Bronchial smooth muscle cell (primary cell): Measurements from ENCODE around the gene IMPACT. TPM values are rescaled to one million over a fixed set of nuclear protein-coding genes. Genes with fewer than 3 reads are reported as not detected.

ENCODE experiments used
- total RNA-seq: library from RNA; depleted of rRNA; stranded (reverse); fragments of >200 nt; gene quantifications from 2 replicates; pipeline ENCODE4 v1.2.1, GENCODE V29; 2014

IMPACT gene, protein sequence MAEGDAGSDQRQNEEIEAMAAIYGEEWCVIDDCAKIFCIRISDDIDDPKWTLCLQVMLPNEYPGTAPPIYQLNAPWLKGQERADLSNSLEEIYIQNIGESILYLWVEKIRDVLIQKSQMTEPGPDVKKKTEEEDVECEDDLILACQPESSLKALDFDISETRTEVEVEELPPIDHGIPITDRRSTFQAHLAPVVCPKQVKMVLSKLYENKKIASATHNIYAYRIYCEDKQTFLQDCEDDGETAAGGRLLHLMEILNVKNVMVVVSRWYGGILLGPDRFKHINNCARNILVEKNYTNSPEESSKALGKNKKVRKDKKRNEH
- total RNA-seq = 26.6 and 27.0 TPM in 2 replicates

DNA sequence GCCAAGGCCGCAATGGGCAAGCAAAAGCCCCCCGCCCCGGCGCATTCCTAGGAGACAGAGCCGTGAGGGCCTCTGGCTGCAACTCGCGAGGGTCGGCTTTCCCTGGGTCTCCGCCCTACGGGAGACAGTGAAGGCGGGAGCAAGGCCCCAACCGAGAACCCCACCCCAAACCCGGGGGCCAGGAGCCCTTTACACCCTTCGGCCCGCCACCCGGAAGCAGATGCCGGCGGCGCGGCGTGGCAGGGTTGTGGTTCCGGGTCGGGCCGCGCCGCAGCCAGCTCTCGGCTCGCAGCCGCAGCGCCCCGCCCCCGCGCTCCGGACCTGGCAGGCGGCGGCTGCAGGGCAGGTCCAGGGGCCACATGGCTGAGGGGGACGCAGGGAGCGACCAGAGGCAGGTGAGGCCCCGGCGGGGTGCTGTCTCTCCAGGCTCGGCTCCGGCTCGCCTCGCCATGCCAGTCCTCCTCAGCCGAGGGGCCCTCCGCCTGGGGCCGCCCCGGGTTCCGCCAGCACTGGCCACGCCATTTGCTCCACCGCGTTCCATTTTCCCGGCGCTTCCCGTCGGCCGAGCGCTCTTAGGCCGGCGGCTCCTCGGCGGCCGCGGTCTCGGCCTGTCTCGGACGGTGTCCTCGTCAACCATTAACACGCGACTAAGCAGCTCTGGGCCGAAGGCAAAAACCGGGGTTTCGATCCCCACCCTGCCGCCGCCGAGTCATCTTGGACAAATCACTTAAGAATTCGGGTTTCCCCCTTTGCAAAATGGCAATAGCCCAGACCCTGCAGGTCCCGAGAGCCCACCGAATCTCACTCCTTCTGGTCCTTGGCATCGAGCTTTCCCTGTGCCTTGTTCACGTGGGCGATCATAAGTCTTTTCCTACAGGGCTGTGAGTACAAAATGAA lies at the start of gene IMPACT:
IMPACT (plus strand) TSS at position 273 of the 897 bp plus-strand sequence; CDS start at position 360, 87 bp downstream.

DNA sequence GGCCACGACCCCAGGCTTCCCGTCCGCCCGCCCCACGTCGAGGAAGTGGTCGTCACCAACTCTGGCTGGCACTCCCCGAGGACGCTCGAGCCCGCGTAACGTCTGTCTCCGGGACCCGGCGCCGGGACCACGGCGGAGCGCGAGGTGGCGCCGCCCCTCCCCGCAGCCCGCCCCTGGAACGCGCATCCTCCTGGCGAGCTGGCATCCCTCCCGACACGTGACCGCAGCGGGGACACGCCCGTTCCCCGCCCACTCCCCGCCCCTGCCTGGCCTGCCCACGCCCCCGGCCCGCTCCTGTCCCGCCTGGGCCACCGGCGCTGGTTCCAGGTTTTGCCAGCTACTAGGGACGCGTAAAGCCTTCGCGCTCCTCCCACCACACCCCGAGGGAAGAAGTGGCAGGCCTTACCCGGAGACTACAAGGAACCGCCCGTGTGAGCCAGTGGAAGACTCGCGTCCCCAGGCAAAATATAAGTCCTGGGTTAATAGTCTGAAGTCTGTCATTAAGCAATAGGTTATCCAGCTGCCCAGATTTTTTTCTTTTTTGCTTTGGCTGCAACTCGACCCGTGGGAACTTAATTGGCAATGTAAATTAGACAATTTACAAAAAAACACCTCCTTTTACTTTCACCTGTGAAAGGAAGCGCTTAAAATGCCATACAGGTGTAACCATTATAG lies 28.6 kb upstream of the IMPACT start, which contains the start of gene OSBPL1A:
OSBPL1A (minus strand) TSS at position 131 of the 675 bp plus-strand sequence. CDS start 20,291 bp downstream, outside the sequence.

DNA sequence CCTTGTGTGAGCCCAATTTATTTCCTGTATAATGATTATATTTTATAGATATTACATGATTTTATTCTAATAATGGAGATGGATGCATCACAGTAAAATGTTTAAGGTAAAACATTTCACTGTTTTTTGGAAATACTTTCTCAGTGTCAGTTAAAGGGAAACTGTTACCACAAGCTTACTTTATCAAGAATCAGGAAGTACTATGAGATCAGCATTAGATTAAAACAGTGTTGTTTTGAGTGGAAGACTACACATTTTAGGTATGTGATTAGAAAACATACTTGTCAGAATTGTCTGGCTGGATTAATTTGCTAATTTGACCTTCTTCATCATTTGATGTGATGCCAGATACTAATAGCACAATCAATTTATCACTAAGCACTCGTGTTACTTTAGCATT lies 33.9 kb downstream of the IMPACT start, which contains the start of gene HRH4:
HRH4 (plus strand) TSS at position 250 of the 400 bp plus-strand sequence; CDS start at position 342, 92 bp downstream.

Other genes with a start within 250 kb of the IMPACT start
- gene OSBPL1A, start 28.8 kb upstream of the IMPACT start, total RNA-seq = 47.9 and 59.4 TPM in 2 replicates
- under 0.01 TPM in 1 of 2 replicates, not detected in the other for gene HRH4, start 34.0 kb downstream of the IMPACT start, total RNA-seq